OCI-LY7 (cell line): Measurements from ENCODE around the gene GATA5.
"Not testable (repeated sequence)": the region's sequence is repeated elsewhere in the genome, so short reads cannot be mapped to it uniquely, and the experiment has no call there.

ENCODE experiments used
- CTCF ChIP-seq: fragments of 200-600 bp; sonication (generic); conservative IDR thresholded peaks from 2 replicates; pipeline ENCODE4 v1.5.1; 2014; ENCODE audit warnings: mild to moderate bottlenecking, antibody characterized with exemption, low read length, moderate library complexity, mixed read lengths
- EZH2phosphoT487 ChIP-seq: fragments of 200-600 bp; sonication (generic); IDR thresholded peaks from 2 replicates; pipeline ENCODE4 v1.6.1; 2018; ENCODE audit warnings: low read depth, borderline replicate concordance, mild to moderate bottlenecking, mixed run types, antibody characterized with exemption, low read length, moderate library complexity, mixed read lengths

GRCh38 chr20:62426059-62426348 lies 49.8 kb downstream of the GATA5 start:
- not testable (repeated sequence) for TF ChIP-seq CTCF, EZH2phosphoT487
